SKM-1 treated with dmso at 0.1 percent for 144 hours (cell line): ENCODE results near the gene TCF7.

Experiments
- DNase-seq: peaks from one replicate; lab custom pipeline; 2025; ENCODE audit not compliant: unreplicated experiment; lab: John Stamatoyannopoulos, UW

TCF7 gene

GRCh38 chr5:134112726-134113362 is 1.6 kb upstream of the TCF7 start:
- DNase-seq, result no peak

- no peak for DNase-seq
These were observed 1.1 kb upstream of the TCF7 start for GRCh38 chr5:134113363-134113889.

- DNase-seq, result no peak
These were observed 665 bp downstream of the TCF7 start for GRCh38 chr5:134114886-134115805.

GRCh38 chr5:134115806-134116175 is 1.3 kb downstream of the TCF7 start:
- DNase-seq, result no peak

- DNase-seq, result no peak
These were observed 1.8 kb downstream of the TCF7 start for GRCh38 chr5:134116286-134116685.

GRCh38 chr5:134116789-134117761 is 2.6 kb downstream of the TCF7 start:
- no peak for DNase-seq

GRCh38 chr5:134118212-134118835 is 3.8 kb downstream of the TCF7 start:
- DNase-seq, result no peak

- no peak for DNase-seq
These were observed 5.2 kb downstream of the TCF7 start for GRCh38 chr5:134119720-134120119.

- no peak for DNase-seq
These were observed 6.1 kb downstream of the TCF7 start for GRCh38 chr5:134120386-134121138.

GRCh38 chr5:134122530-134122929 is 8.0 kb downstream of the TCF7 start:
- DNase-seq, result no peak

- DNase-seq, result no peak
These were observed 8.9 kb downstream of the TCF7 start for GRCh38 chr5:134123360-134123759.

- DNase-seq, result no peak
These were observed 10.0 kb downstream of the TCF7 start for GRCh38 chr5:134124289-134125038.

- no peak for DNase-seq
These were observed 10.8 kb downstream of the TCF7 start for GRCh38 chr5:134125039-134126015.

GRCh38 chr5:134127376-134127861 is 12.9 kb downstream of the TCF7 start:
- DNase-seq, result no peak

- DNase-seq, result no peak
These were observed 13.6 kb downstream of the TCF7 start for GRCh38 chr5:134127988-134128647.

- no peak for DNase-seq
These were observed 14.1 kb downstream of the TCF7 start for GRCh38 chr5:134128648-134128995.
